DMS79 treated with DMSO at 0.1 percent for 48 hours (cell line): ENCODE data around the gene PHLPP1.

Experiments
- DNase-seq: peaks from one replicate; lab custom pipeline; 2025; lab: John Stamatoyannopoulos, UW

Gene PHLPP1

GRCh38 chr18:62810682-62811081, 95.3 kb downstream of the PHLPP1 start:
- DNase-seq = no peak

DNA sequence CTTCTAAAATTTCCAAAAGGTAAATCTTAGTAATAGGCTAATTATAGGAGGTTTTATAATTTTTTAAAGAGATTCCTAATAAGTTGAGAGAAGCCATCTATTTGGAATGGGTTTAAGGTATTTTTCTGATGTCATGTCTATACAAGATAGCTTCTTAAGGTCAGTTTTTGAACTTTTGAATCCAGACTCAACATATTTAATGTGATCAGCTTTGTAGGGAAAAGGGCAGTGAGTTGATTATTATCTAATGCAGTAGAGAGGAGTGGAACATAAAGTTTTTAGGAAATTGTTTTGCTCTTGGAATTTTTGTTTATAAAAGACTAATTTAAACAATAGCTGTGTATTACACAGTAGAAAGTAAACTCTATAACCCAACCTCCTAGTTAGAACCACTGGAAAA, 96.3 kb downstream of the PHLPP1 start:
- DNase-seq = no peak

- no peak for DNase-seq
Measured at GRCh38 chr18:62812242-62812641, 96.9 kb downstream of the PHLPP1 start.

- DNase-seq = no peak
Measured at GRCh38 chr18:62812876-62813275, 97.5 kb downstream of the PHLPP1 start.

DNA sequence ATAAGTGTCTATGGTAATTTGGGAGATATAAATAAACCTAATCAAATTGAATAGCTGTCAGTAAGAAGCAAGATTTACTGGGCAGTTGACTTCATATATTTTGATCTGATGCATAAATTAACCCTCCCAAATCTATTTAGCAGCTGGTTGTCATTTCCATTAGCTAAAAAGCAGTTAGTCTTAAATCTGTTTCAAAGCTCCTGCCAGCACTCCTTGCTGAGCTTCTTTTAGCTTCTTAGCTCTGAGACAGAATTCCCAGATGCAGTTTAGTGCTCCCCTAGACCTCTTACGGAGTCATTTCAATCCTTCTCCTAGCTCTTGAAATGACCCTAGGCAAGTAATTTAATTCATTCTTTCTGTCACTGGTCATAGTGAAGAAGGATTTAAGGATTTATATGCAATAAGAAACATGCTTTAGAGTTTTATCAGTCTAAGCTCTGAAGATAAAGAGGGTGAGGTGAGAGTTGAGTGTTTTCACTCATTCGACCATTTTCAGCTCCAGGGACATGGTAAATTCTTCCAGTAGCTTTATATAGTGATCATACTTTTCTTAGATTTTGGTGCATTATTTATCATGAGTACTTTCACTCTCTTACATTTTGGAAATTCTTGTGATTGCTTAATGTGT, 98.9 kb downstream of the PHLPP1 start:
- no peak for DNase-seq

GRCh38 chr18:62825382-62825781, 110.0 kb downstream of the PHLPP1 start:
- no peak for DNase-seq

GRCh38 chr18:62827397-62827796, 112.1 kb downstream of the PHLPP1 start:
- no peak for DNase-seq

- DNase-seq = no peak
Measured at GRCh38 chr18:62828091-62828640, 112.8 kb downstream of the PHLPP1 start.

- DNase-seq = no peak
Measured at GRCh38 chr18:62828852-62829251, 113.5 kb downstream of the PHLPP1 start.

GRCh38 chr18:62829936-62830335, 114.6 kb downstream of the PHLPP1 start:
- no peak for DNase-seq

GRCh38 chr18:62832282-62832681, 116.9 kb downstream of the PHLPP1 start:
- DNase-seq = no peak

GRCh38 chr18:62833494-62833893, 118.2 kb downstream of the PHLPP1 start:
- no peak for DNase-seq

GRCh38 chr18:62834715-62835114, 119.4 kb downstream of the PHLPP1 start:
- no peak for DNase-seq

GRCh38 chr18:62837011-62837410, 121.7 kb downstream of the PHLPP1 start:
- DNase-seq = no peak

DNA sequence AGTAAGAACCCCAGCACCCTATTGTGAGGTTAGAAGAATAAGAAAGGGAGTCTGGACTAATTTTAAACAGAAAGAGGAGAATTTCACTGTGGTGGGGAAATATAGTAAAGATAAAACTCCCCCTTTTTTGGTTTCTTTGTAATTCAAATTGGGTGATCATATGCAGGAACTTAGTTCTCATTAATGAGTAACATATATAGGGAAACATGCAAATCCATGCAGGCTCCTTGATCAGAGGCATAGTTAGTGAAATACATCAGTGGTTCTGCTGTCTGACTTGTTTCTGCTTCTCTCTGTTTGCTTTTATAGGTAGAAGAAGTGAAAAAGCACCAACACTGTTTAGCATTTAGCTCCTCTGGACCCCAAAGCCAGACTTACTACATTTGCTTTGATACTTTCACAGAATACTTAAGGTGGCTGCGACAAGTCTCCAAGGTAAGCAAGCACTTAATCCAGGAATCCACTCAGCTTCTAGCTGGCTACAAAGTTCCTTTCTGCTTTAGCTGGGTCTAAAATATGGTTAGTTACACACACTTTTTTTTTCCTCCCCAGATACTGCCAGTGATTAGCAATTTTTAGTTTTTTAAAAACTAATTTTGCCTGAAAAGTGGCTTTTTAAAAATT, 123.2 kb downstream of the PHLPP1 start:
- no peak for DNase-seq

DNA sequence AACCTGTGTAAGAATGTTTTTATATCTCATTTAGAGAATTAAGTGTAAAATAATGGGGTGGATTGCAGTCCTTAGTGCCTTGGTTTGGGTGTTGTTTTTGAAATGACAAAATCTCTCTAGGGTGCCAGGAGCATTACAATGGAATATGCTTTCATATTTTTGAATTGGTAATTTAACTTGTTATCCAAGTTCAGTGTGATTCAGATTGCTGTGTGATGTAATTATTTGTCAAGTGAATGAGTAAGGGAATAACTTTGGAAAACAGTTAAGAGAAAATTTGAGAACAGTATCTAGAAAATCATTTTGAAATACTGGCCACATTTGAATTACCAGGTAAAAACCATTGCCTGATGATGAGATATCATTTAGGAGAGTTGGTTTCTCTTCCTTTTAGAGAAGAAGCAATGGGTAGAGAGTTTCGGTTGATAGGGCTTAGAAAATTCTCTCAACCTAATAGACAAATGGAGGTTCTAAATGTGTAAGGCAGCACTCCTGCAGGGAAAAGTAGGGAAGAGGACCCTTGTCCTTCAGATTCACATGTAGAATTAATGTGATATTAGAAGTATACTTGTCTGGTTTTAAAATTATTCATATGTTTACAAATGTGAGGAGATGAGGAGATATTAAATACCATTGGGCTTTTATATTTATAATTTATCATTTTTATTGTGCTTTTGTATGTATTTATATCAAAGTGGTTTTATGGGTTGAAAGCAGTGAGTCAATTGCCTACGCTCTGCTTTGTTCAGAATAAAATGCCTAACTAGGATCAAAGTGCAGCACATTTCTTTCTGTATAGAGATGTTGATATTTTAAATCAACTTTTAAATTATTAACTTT, 124.8 kb downstream of the PHLPP1 start:
- no peak for DNase-seq

DNA sequence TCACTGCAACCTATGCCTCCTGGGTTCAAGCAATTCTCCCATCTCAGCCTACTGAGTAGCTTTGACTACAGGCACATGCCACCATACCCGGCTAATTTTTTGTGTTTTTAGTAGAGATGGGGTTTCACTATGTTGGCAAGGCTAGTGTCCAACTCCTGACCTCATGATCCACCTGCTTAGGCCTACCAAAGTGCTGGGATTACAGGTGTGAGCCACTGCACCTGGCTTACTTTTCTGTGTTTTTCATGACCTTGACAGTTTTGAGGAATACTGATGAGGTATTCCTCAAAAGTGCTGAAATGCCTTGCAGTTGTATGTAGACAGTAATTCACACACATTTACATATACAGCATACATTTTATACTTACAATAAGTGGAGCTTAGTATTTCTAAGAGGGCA, 126.1 kb downstream of the PHLPP1 start:
- no peak for DNase-seq

DNA sequence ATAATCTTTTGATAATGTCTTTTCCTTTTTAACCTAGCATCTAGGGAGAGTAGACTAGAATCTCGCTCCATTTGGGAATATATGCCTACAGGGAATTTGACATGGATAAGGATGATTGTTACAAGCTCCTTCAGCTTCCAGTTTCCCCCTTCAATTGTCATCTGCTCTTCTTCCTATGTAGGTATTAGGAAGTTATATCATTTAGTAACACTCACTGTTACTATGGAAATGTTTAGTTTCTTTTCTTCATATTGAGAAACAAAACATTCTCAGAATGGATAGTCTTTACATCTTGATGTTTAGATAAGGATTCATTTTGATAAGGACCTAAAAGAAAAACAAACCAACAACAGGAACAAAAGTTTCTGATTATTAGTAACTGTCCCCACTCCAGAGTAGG, 127.6 kb downstream of the PHLPP1 start:
- DNase-seq = no peak

DNA sequence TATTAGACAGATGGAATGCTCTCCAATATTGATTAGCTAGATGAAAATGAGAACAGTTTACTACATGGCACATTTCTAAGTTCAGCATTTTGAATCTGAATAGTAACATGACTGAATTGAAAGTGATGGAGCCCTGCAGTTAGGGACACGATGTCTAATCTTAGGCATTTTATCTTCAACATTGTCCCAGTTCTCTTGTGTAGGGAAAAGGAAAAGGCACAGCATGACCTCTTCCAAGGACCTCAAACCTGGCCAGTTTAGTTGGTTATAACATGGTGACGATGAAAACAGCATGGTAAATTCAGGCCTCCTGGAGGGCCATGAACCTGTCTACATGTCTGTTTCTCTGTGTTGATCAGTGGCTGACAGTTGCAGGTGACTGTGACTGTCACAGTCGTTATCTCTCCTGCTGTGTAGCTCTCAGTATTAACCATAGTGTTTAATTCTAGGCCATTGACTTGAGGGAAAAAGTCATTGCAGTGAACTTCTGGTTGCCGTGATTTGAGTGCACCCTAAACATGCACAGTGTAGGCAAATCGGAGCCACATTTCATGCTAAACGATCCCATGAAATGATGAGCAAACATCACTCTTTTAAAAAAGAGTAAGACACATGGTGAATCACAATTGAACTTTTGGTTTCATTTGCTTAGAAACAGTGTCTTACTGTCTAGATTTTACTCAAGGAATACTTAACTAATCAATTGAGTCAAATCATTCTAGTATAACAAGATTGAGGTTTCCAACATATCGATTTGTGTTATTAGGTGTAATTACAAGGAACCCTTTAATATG, 129.7 kb downstream of the PHLPP1 start:
- DNase-seq = no peak

- no peak for DNase-seq
Measured at GRCh38 chr18:62846313-62846712, 131.0 kb downstream of the PHLPP1 start.

GRCh38 chr18:62847081-62847480, 131.7 kb downstream of the PHLPP1 start:
- DNase-seq = no peak

GRCh38 chr18:62848946-62849345, 133.6 kb downstream of the PHLPP1 start:
- DNase-seq = no peak
